GM19452 (cell line): ENCODE measurements around the gene ASMT.
"Not testable (repeated sequence)": the region's sequence is repeated elsewhere in the genome, so short reads cannot be mapped to it uniquely, and the experiment has no call there.

ENCODE experiments used
- ATAC-seq: cut with Tn5 transposase; IDR thresholded peaks from one replicate; pipeline ENCODE4 v1.9.1; 2021; ENCODE audit not compliant: unreplicated experiment

The ASMT gene

DNA sequence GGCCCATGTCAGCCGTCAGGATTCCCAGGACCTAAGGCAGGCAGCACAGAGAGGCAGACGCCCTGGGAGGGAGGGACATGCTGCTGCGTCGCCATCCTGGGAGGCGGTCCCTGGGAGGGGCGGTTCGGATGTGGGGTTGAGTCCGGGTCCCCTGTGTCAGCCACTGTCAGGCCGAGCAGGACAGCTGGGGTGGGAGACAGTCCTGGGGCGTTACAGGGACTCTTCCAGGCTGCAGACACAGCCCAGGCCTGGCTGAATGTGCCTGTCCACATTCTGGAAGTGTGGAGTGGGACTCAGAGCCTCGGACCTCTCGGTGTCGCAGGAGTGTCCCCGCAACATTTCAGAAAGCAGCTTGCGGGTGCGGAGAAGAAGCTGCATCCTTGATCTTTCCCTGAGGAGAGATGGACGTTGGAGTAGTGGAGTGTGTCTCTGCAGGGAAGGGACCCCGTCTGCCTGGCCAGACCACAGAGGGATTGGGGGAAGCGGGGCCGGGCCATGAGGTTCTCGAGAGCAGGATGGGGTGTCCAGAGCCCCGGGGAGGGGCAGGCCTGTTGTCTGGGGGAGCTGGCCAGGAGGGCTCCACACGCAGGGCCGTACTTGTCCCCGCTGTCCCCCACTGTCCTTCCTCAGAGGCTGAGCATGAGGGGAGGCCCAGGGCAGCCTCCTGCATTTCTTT lies 17.4 kb upstream of the ASMT start:
- ATAC-seq: no peak

DNA sequence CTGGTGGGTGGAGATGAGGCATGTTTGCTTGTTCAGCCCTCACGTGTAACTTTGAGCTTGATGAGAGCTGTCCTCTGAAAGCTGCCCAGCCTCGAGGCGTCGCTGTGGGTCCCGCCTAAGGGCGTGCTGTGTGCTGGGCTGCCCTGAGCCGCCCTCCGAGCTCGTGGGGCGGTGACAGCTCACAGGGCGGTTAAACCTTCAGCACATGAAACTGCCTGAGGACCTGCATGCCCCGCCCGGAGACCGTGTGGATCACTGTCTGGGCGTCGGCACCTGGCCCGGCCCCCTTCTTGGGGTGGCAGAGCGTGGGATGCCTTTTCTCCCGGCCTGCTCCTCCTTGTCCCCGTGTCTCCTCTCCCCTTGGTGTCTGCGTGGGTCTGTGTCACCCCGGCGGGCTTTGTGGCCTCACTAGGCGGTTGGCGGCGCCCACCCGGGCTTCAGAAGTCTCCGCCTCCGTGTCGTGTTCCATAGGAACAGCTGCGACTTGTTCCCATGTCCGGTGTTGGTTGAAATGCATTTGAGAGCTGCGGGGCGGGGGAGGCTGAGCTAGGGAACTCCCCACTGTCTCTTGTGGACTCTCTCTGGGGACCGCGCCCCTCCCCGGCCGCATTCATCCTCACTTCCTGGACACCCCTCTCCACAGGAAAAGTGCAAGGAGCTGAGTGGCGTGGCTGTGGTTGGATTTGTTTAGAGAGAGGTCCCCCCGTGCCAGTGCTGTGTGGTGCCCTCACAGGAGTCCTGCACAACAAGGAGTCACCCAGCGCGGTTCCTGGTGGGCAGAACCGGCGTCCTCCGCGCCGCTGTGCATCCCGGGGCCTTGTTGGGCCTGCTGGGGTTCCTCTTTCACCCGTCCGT lies 16.6 kb upstream of the ASMT start:
- no peak for ATAC-seq

DNA sequence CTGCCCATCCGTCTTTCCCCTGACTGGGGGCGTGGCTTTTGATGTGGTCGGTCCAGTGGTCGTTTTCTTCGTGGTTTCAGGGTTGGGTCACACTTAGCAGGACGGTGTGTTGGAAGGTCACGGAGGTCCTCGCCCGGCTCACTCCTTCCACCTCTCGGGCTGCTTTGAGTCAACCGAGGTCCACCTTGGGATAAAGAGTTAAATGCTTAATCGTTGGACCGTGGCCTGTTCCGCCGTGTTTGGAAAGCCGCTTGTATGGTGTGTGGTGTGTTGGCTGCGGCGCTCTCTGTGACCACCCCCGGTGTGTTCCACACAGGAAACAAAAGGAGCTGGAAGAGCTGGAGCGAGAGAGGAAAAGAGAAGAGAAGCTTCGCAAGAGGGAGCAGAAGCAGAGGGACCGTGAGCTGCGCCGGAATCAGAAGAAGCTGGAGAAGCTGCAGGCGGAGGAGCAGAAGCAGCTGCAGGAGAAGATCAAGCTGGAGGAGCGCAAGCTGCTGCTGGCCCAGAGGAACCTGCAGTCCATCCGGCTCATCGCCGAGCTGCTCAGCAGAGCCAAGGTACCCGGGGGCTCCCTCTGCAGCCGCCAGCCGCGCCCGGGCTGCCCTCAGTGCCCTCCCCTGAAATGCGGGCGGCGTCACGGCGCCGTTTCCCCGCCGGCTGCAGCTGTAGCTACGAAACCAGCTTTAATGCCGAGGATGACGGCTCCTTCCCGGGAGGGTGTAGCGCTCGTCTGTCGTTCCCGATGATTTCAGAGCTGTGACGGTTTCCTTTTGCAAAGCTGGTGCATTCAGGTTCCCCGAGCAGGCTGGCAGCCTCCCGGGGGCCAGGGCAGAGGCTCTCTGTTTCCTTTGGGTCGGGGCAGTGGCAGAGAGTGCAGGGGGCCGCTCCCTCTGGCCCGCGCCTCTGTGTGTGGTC lies 15.7 kb upstream of the ASMT start:
- no peak for ATAC-seq

DNA sequence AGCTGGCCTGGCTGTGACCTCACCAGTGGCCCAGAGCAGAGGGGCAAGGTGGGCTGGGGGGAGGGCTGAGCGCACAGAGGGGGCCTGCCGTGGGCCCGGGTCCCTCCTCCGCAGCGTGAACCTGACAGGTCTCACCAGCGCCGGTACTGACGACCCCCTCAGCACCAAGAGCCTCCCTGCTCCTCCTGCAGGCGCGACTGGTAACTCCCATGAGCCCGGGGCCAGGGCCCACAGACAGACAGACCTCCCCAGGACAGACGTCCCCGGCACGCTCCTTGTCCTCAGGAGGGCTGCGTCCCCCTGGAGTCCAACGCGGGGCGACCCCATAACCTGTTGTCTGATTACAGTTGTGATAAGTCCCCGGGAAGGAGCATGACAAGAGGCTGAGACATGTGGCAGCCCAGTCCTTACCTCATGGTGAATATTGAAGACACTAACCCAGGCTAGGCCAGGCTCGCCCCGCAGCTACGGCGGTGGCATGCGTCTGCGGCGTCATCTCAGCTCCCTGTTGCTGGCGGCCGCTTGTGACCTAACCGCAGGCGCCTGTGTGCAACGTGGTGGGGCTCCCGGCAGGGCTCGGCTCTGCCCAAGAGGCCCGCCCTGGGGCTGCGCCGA lies 15.0 kb upstream of the ASMT start:
- ATAC-seq: no peak

DNA sequence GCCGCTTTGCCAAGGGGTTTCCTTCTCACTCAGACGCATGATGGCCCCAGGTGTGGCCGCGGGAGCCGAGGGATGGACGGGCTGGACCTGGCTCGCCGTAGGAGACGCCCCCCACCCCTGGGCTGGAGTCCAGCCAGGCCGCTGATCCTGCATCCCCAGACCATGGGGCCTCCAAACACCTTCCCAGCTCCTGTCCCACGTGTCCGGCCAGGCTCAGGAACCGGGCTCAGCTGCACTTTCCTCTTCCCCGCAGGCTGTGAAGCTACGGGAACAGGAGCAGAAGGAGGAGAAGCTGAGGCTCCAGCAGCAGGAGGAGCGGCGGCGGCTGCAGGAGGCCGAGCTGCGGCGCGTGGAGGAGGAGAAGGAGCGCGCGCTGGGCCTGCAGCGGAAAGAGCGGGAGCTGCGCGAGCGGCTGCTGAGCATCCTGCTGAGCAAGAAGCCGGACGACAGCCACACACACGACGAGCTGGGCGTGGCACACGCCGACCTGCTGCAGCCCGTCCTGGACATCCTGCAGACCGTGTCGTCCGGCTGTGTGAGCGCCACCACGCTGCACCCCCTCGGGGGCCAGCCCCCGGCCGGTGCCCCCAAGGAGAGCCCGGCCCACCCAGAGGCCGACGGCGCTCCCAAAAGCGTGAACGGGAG lies 14.3 kb upstream of the ASMT start:
- no peak for ATAC-seq

DNA sequence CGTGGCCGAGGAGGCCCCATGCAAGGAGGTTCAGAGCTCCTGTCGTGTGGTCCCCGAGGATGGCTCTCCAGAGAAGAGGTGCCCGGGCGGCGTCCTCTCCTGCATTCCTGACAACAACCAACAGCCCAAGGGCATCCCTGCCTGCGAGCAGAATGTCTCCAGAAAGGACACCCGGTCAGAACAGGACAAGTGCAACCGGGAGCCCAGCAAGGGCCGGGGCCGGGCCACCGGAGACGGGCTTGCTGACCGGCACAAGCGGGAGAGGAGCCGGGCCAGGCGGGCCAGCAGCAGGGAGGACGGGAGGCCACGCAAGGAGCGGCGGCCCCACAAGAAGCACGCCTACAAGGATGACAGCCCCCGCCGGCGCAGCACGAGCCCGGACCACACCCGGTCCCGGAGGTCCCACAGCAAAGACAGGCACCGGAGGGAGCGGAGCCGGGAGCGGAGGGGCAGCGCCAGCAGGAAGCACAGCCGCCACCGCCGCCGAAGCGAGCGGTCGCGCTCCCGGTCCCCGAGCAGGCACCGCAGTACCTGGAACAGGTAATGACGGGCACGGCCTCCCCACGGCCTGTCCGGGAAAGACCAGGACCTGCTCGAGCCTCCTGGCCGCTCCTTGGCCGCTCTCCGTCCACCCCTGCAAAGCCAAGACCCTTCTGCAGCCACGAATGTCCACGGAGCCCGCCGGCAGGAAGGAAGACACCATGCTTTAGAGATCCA lies 13.7 kb upstream of the ASMT start:
- no peak for ATAC-seq

DNA sequence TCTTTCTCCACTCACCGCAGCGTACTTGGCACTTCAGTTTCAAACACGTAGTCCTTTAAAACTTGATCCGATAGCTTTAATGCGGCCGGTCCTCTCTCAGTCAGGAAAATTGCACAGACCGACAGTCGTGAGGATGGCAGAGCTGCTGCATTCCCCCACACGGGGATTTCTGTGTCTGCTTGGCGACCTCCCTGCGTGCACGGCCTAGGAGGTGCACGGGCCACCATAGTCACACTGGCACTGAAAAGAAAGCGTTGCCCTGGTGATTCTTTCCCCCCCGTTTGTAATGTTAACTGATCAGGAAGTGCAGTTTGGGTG lies 13.1 kb upstream of the ASMT start:
- ATAC-seq: no peak

DNA sequence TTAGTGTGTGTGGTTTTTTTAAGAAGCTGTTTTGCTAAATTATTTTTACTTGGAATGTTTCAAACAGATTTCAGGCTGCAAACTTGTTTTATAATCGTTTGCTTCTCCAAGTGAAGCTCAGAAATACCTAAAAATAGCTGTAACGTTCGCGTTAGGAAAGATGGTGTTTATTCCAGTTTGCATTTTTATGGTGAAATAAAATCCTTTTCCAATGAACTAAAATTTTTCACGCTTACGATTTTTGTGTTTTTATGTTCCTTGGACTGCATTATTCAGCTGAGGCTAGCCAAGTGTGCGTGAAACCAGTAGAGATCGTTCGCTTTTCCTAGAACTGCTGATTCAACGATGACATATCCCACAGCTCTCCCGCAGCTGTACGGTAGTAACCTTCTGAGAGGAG lies 12.6 kb upstream of the ASMT start:
- no peak for ATAC-seq

DNA sequence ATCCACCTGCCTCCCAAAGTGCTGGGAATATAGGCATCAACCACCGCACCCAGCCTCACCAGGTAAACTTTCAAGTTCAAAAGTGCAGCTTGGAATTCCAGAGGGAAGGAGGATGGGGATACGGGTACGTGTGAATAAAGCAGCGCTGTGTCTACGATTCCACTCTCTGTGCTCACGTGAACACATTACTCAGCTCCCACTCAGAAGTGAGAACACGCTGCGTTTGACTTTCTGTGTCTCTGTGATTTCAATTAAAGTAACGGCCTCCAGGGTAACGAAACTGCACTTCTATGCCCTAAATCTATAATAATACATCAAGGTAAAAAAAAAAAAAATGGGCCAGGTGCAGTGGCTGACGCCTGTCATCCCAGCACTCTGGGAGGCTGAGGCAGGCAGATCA lies 8.4 kb upstream of the ASMT start:
- no peak for ATAC-seq

DNA sequence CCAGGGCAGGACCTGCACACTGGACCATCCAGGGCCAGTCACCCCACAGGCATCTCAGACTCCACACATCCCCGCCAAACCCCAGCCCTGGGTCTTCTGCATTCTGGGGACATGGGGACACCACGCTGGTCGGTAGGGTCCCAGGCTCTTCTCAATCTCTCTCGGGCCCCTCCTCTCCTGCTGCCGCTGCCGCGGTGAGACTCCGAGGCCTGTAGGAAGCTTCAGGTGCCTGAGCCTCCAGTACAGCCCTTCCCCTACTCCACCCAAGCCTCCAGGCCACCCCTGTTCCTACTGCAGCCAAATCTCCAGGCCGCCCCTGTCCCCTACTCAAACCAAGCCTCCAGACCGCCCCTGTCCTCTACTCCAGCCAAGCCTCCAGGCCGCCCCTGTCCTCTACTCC lies 5.5 kb upstream of the ASMT start:
- no peak for ATAC-seq

DNA sequence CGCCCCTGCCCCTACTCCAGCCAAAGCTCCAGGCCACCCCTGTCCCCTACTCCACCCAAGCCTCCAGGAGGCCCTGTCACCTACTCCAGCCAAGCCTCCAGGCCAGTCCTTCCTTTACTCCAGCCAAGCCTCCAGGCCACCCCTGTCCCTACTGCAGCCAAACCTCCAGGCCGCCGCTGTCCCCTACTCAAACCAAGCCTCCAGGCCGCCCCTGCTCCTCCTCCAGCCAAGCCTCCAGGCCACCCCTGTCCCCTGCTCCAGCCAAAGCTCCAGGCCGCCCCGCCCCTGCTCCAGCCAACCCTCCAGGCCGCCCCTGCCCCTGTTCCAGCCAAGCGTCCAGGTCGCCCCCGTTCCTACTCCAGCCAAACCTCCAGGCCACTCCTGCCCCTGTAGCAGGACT lies 5.1 kb upstream of the ASMT start:
- ATAC-seq: peak; percentile 10

DNA sequence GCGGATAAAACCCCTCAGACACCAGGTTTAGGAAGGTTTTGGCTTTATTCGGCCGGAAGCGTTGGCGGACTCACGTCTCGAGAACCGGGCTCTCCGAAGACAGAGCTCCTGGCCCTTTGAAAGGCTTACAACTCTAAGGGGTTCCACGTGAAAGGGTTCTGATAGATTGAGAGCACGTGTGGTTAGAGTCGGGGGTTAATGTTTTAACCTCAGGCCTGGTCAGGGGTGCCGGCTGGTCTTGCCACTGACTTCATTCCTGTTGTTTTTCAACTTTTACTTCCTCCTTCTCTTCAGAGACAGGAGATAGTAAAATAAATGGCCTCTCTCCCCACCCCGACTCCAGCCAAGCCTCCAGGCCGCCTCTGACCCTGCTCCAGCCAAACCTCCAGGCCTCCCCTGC lies 4.7 kb upstream of the ASMT start:
- peak; percentile 62 for ATAC-seq

DNA sequence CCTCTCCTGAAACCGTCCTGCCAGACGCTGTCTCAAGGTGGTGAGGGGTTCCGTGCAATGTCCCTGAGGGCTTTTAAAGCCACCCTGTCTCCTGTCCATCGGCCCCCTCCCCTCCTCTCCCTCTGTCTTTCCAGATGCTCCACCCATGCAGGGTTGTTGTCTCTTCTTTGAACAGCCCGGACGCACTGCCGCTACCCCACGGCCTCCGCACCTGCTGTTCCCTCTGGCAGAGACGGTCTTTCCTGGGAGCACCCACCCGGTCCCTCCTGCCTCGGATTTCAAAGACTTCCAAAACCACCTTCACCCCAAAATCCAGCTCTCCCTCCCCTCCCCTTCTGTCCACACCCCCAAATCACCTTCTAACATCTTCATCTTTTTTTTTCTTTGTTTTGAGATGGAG lies 4.1 kb upstream of the ASMT start:
- no peak for ATAC-seq

DNA sequence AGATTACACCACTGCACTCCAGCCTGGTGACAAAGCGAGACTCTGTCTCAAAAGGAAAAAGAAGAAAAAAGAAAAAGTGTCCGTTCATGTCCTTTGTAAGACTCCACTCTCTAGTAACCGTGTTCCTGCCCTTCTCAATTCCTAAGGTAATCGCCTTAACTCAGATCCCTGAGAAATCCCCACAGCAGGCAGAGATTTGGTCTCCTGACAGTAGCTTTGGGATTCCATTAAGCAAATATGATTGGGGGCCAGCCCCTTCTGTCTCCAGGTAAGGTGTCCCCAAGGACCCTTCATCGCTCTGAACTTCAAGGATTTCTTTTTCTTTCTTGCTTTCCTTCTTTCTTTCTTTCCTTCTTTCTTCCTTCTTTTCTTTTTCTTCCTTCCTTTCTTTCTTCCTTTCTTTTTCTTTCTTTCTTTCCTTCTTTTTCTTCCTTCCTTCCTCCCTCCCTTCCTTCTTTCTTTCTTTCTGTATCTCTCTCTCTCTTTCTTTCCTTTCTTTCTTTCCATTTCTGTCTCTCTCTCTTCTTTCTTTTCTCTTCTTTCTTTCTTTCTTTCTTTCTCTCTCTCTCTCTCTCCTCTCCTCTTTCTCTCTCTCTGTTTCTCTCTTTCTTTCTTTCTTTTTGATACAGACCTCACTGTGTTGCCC lies 2.1 kb upstream of the ASMT start:
- ATAC-seq: no peak

DNA sequence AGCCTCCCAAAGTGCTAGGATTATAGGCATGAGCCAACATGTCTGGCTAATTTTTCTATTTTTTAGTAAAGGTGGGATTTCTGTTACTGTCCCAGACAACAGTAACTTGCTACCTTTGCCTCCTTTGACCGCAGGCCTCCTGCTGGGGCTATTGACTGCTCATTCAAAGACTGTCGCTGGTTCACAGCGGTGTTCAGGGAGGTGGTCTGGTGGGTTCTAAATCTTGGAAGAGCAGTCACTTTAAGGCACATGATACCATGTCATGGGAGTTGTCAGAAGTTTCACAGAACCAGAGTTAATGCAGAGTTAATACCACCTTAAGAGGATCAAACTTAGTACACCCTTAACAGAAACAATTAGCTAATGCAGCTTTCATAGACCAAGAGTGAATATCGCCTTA lies 3.8 kb downstream of the ASMT start:
- ATAC-seq: no peak

DNA sequence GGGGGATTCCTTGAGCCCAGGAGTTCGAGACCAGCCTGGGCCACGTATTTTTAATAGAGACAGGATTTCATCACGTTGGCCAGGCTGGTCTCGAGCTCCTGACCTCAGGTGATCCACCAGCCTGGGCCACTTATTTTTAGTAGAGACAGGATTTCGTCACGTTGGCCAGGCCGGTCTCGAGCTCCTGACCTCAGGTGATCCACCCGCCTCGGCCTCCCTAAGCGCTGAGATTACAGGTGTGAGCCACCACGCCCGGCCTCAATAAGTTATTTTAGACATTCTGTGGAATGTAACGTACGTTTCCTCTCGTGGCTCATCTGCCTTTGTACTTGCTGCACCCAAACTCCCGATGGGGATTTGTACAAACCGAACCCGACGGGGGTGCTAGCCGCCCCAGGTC lies 8.8 kb downstream of the ASMT start:
- no peak for ATAC-seq

DNA sequence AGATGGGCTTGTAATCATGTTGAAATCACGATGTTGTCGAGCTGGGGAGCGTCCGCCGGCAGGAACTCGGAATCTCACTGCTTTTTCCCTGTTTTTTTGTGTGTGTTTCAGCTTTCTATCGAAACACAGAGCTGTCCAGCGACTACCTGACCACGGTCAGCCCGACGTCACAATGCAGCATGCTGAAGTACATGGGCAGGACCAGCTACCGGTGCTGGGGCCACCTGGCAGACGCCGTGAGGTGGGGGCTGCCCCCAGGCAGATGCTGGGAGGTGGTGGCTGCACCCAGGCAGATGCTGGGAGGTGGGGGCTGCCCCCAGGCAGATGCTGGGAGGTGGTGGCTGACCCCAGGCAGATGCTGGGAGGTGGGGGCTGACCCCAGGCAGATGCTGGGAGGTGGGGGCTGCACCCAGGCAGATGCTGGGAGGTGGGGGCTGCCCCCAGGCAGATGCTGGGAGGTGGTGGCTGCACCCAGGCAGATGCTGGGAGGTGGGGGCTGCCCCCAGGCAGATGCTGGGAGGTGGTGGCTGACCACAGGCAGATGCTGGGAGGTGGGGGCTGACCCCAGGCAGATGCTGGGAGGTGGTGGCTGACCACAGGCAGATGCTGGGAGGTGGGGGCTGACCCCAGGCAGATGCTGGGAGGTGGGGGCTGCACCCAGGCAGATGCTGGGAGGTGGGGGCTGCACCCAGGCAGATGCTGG lies 9.4 kb downstream of the ASMT start:
- ATAC-seq: not testable (repeated sequence)

DNA sequence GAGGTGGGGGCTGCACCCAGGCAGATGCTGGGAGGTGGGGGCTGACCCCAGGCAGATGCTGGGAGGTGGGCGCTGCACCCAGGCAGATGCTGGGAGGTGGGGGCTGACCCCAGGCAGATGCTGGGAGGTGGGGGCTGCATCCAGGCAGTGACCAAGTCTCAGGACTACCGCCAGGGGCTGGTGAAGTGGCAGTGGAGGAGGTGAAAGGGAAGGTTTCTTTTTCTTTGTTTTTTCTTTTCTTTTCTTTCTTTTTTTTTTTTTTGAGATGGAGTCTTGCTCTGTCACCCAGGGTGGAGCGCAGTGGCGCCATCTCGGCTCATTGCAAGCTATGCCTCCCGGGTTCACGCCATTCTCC lies 10.0 kb downstream of the ASMT start:
- ATAC-seq: not testable (repeated sequence)

DNA sequence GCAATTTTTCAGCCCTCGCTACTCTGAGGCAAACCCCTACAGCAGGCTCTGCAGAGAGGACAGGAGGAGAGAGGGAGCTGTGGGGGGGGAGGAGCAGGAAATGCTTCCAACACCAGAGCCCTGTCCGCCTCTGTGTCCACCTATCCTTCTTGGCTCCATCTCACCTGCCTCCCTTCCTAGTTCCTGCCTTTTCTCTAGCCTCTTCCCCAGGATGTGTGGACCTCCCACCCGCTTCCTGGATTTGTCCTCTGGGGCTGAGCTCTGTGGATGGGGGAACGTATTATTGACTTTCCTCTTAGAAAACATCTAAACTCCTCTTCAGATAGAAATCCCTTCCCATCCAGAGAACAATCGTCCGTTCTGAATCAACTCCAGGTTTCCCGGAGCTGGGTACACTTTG lies 14.4 kb downstream of the ASMT start:
- no peak for ATAC-seq
